B cell (primary cell): ENCODE data around the gene ZMYND10.

Source experiments
- CTCF ChIP-seq: fragments of 200-600 bp; IDR thresholded peaks from one replicate; pipeline ENCODE4 v1.8.0; 2022; ENCODE audit warnings: antibody characterized with exemption, mild to moderate bottlenecking
- EZH2 ChIP-seq: IDR thresholded peaks from 2 replicates; pipeline ENCODE4 v1.6.1; 2012; ENCODE audit warnings: borderline replicate concordance, low read depth, mild to moderate bottlenecking, moderate library complexity, low read length; ENCODE audit not compliant: insufficient read depth, poor library complexity, severe bottlenecking

GRCh38 chr3:50390508-50391224 is 45.1 kb upstream of the ZMYND10 start:
- TF ChIP-seq CTCF (no peak), EZH2 (no peak)
